HEK293 (cell line): ENCODE measurements around the gene NFIB.
A peak's percentile ranks its signal among the peaks of the same experiment; 100 is the strongest.

ENCODE experiments used
- CTCF ChIA-PET: fragments of 350-600 bp; formaldehyde crosslinking; extraction: SDS; loops from one replicate; lab custom pipeline; 2021; ENCODE audit warnings: antibody characterized with exemption; lab: Yijun Ruan, JAX
- POLR2A ChIA-PET: fragments of 300-600 bp; formaldehyde crosslinking; extraction: SDS; loops from one replicate; lab custom pipeline; 2020; ENCODE audit warnings: antibody characterized with exemption, inconsistent platforms; lab: Yijun Ruan, JAX
- H3K27ac ChIP-seq: fragments of 200-500 bp; sonication (Bioruptor generic); 2 replicates; pipeline ENCODE4 v1.5.1; 2014; ENCODE audit warnings: low read depth, low read length, control low read depth, inconsistent platforms; ENCODE audit errors: extremely low read depth
- H3K36me3 ChIP-seq, 2 experiments: fragments of 200-500 bp in 1 of 2; sonication (Bioruptor generic) in 1 of 2; 1 replicate in 1 of 2; 2 replicates in 1 of 2; pipeline ENCODE4 v1.5.1; 2014 to 2017; ENCODE audit warnings: inconsistent platforms in 2 of 2, low read length in 2 of 2; ENCODE audit not compliant: control insufficient read depth in 2 of 2, insufficient read depth in 1 of 2
- H3K4me1 ChIP-seq: fragments of 200-500 bp; sonication (Bioruptor generic); 2 replicates; pipeline ENCODE4 v1.5.1; 2014; ENCODE audit warnings: mild to moderate bottlenecking, low read length, inconsistent platforms; ENCODE audit not compliant: control insufficient read depth, insufficient read depth
- H3K4me3 ChIP-seq: 2 replicates; pipeline ENCODE4 v1.5.1; 2011; ENCODE audit warnings: low read depth, mild to moderate bottlenecking, control low read depth, low read length, moderate library complexity
- H3K9me3 ChIP-seq: fragments of 200-500 bp; sonication (Bioruptor generic); 2 replicates; pipeline ENCODE4 v1.5.1; 2014; ENCODE audit warnings: low read depth, low read length, inconsistent platforms; ENCODE audit not compliant: control insufficient read depth, insufficient read depth
- GLI4 ChIP-seq: fragments of 450-650 bp; formaldehyde crosslinking; IDR thresholded peaks from 2 replicates; pipeline ENCODE4 v1.5.1; 2016; ENCODE audit warnings: missing biosample characterization, missing genetic modification characterization
- PRDM1 ChIP-seq: fragments of 450-650 bp; formaldehyde crosslinking; IDR thresholded peaks from 2 replicates; pipeline ENCODE4; 2016; ENCODE audit warnings: missing biosample characterization, missing genetic modification characterization
- PRDM10 ChIP-seq: fragments of 450-650 bp; formaldehyde crosslinking; IDR thresholded peaks from 2 replicates; pipeline ENCODE4 v1.5.1; 2016; ENCODE audit warnings: missing biosample characterization, missing genetic modification characterization
- PRDM6 ChIP-seq: fragments of 450-650 bp; formaldehyde crosslinking; IDR thresholded peaks from 2 replicates; pipeline ENCODE4 v1.5.1; 2017; ENCODE audit warnings: missing biosample characterization, missing genetic modification characterization
- WT1 ChIP-seq: fragments of 450-650 bp; formaldehyde crosslinking; IDR thresholded peaks from 2 replicates; pipeline ENCODE4 v1.5.1; 2016; ENCODE audit warnings: missing biosample characterization, missing genetic modification characterization
- ZBTB1 ChIP-seq: fragments of 450-650 bp; formaldehyde crosslinking; IDR thresholded peaks from 2 replicates; pipeline ENCODE4 v1.5.1; 2016; ENCODE audit warnings: missing biosample characterization, missing genetic modification characterization
- ZBTB44 ChIP-seq: fragments of 450-650 bp; IDR thresholded peaks from 2 replicates; pipeline ENCODE4 v1.5.1; 2018; ENCODE audit warnings: missing biosample characterization, mild to moderate bottlenecking, missing genetic modification characterization
- ZBTB48 ChIP-seq: fragments of 450-650 bp; formaldehyde crosslinking; IDR thresholded peaks from 2 replicates; pipeline ENCODE4 v1.5.1; 2016; ENCODE audit warnings: missing biosample characterization, missing genetic modification characterization
- ZBTB8A ChIP-seq: fragments of 450-650 bp; formaldehyde crosslinking; IDR thresholded peaks from 2 replicates; pipeline ENCODE4 v1.5.1; 2016; ENCODE audit warnings: missing biosample characterization, missing genetic modification characterization
- ZFHX2 ChIP-seq: fragments of 450-650 bp; formaldehyde crosslinking; conservative IDR thresholded peaks from 2 replicates; pipeline ENCODE4 v1.5.1; 2016; ENCODE audit warnings: missing biosample characterization, missing genetic modification characterization
- ZIC2 ChIP-seq: fragments of 450-650 bp; formaldehyde crosslinking; IDR thresholded peaks from 2 replicates; pipeline ENCODE4 v1.5.1; 2016; ENCODE audit warnings: missing biosample characterization, missing genetic modification characterization
- ZNF112 ChIP-seq: fragments of 450-650 bp; formaldehyde crosslinking; IDR thresholded peaks from 2 replicates; pipeline ENCODE4 v1.5.0; 2017; ENCODE audit warnings: missing biosample characterization, missing genetic modification characterization
- ZNF138 ChIP-seq: fragments of 450-650 bp; formaldehyde crosslinking; IDR thresholded peaks from 2 replicates; pipeline ENCODE4 v1.5.1; 2016; ENCODE audit warnings: missing biosample characterization, missing genetic modification characterization, borderline replicate concordance
- ZNF155 ChIP-seq: fragments of 450-650 bp; formaldehyde crosslinking; IDR thresholded peaks from 2 replicates; pipeline ENCODE4 v1.5.1; 2016; ENCODE audit warnings: missing biosample characterization, missing genetic modification characterization
- ZNF426 ChIP-seq: fragments of 450-650 bp; formaldehyde crosslinking; IDR thresholded peaks from 2 replicates; pipeline ENCODE4 v1.5.1; 2017; ENCODE audit warnings: missing biosample characterization, missing genetic modification characterization, mild to moderate bottlenecking, inconsistent platforms, moderate library complexity
- ZNF518A ChIP-seq: fragments of 450-650 bp; formaldehyde crosslinking; conservative IDR thresholded peaks from 2 replicates; pipeline ENCODE4 v1.5.1; 2016; ENCODE audit warnings: low read depth, missing biosample characterization, missing genetic modification characterization
- ZNF555 ChIP-seq: fragments of 450-650 bp; formaldehyde crosslinking; conservative IDR thresholded peaks from 2 replicates; pipeline ENCODE4 v1.5.1; 2017; ENCODE audit warnings: missing biosample characterization, mild to moderate bottlenecking, missing genetic modification characterization, inconsistent platforms
- ZNF654 ChIP-seq: fragments of 450-650 bp; formaldehyde crosslinking; IDR thresholded peaks from 2 replicates; pipeline ENCODE4 v1.5.1; 2016; ENCODE audit warnings: low read depth, missing biosample characterization, missing genetic modification characterization

Gene NFIB

GRCh38 chr9:14242150-14242805 lies 71.7 kb downstream of the NFIB start:
- CTCF ChIA-PET: interaction anchor here (0.6 to 0.7 kb wide), 3 partner anchors 50 to 1385 kb away, joined by 3 read pairs; no protein-coding TSS in a partner anchor

GRCh38 chr9:14240537-14240936 lies 73.4 kb downstream of the NFIB start:
- Histone ChIP-seq H3K4me1 (peaks cover 26% of the 10 kb centered on the region), H3K9me3 (no peaks in the 10 kb centered on the region), H3K27ac (no peak overlapping the region), H3K4me3 (no peak overlapping the region), H3K36me3 (no peaks in the 10 kb centered on the region)
- CTCF ChIA-PET: interaction anchor here (0.5 kb wide), 1 partner anchor 31 kb away, joined by 5 read pairs; no protein-coding TSS in a partner anchor
- TF ChIP-seq ZNF112 (tag by site-specific recombination): no peak
- TF ChIP-seq ZBTB44 (tag by site-specific recombination): no peak
- no peak for TF ChIP-seq ZBTB1 (tag by site-specific recombination)
- TF ChIP-seq ZNF555 (tag by site-specific recombination): no peak
- no peak for TF ChIP-seq ZBTB8A (tag by site-specific recombination)
- TF ChIP-seq ZNF518A (tag by site-specific recombination): no peak
- no peak for TF ChIP-seq ZBTB48 (tag by site-specific recombination)
- POLR2A ChIA-PET: interaction anchor here (1.2 kb wide), 1 partner anchor 156 kb away, joined by 3 read pairs; no protein-coding TSS in a partner anchor

More at GRCh38 chr9:14242150-14242805, 71.7 kb downstream of the NFIB start:
- Histone ChIP-seq H3K9me3 (no peaks in the 10 kb centered on the region), H3K36me3 (no peaks in the 10 kb centered on the region), H3K27ac (no peak overlapping the region), H3K4me1 (peaks cover 21% of the 10 kb centered on the region), H3K4me3 (no peak overlapping the region)
- TF ChIP-seq ZNF654 (tag by site-specific recombination) (no peak), ZFHX2 (no peak), ZNF426 (tag by site-specific recombination) (no peak), PRDM6 (tag by site-specific recombination) (peak; percentile 26; the same call in 1 of the 2 replicates)
- POLR2A ChIA-PET: no interaction called here

- CTCF ChIA-PET: interaction anchor here (0.6 to 0.8 kb wide), 2 partner anchors 10 to 1204 kb away, joined by 3 read pairs; no protein-coding TSS in a partner anchor
- TF ChIP-seq PRDM1 (tag by site-specific recombination) (0 out of 2 replicates have a peak, but pooled peaks have one; percentile 10), GLI4 (no peak), ZNF138 (no peak), ZIC2 (no peak), PRDM10 (tag by site-specific recombination) (peak; percentile 57), WT1 (tag by site-specific recombination) (0 out of 2 replicates have a peak, but pooled peaks have one; percentile 10), ZNF155 (tag by site-specific recombination) (no peak)
Observed at GRCh38 chr9:14238518-14238917, 75.4 kb downstream of the NFIB start.

More at GRCh38 chr9:14238518-14238917, 75.4 kb downstream of the NFIB start:
- Histone ChIP-seq H3K27ac (no peak overlapping the region), H3K4me3 (no peak overlapping the region), H3K9me3 (no peaks in the 10 kb centered on the region), H3K36me3 (no peaks in the 10 kb centered on the region), H3K4me1 (peaks cover 23% of the 10 kb centered on the region)
- POLR2A ChIA-PET: no interaction called here
